K562 (cell line): Measurements from ENCODE around the gene PSMA5. TPM values are rescaled to one million over a fixed set of nuclear protein-coding genes. Genes with fewer than 3 reads are reported as not detected.

ENCODE experiments used
- ARID1B ChIP-seq: fragments of 450-650 bp; IDR thresholded peaks from 2 replicates; pipeline ENCODE4 v1.6.1; 2016; ENCODE audit warnings: antibody characterized with exemption, mild to moderate bottlenecking, inconsistent platforms
- ATF7 ChIP-seq: fragments of 450-650 bp; IDR thresholded peaks from 2 replicates; pipeline ENCODE4 v1.7.1; 2014; ENCODE audit warnings: mild to moderate bottlenecking, moderate library complexity
- BACH1 ChIP-seq: fragments of 200-800 bp; sonication (Bioruptor generic); IDR thresholded peaks from 2 replicates; pipeline ENCODE4 v1.6.1; 2016; ENCODE audit warnings: missing genetic modification characterization, missing compliant biosample characterization
- BRCA1 ChIP-seq, 2 experiments: fragments of 450-650 bp in 1 of 2; sonication (generic) in 1 of 2; formaldehyde crosslinking in 1 of 2; IDR thresholded peaks; 2 replicates each; pipeline versions ENCODE4 v1.5.0 to v1.6.1; 2017 to 2020; ENCODE audit warnings: mild to moderate bottlenecking in 1 of 2, missing genetic modification reagents in 1 of 2
- FOXA3 ChIP-seq, 2 experiments: fragments of 450-650 bp in 1 of 2; sonication (generic) in 1 of 2; formaldehyde crosslinking; IDR thresholded peaks in 1 of 2; conservative IDR thresholded peaks in 1 of 2; 2 replicates each; pipeline versions ENCODE4 v1.4.0 to v1.8.0; 2020 to 2022; ENCODE audit warnings: mild to moderate bottlenecking in 2 of 2, missing genetic modification reagents in 1 of 2
- GTF2E2 ChIP-seq: fragments of 200-800 bp; sonication (Bioruptor generic); IDR thresholded peaks from 2 replicates; pipeline ENCODE4 v1.6.1; 2016; ENCODE audit warnings: missing genetic modification characterization, missing compliant biosample characterization
- HDAC1 ChIP-seq, 2 experiments: fragments of 450-650 bp; IDR thresholded peaks; 2 replicates each; pipeline ENCODE4 v1.6.1; 2016 to 2017; ENCODE audit warnings: inconsistent platforms in 1 of 2, mild to moderate bottlenecking in 1 of 2, moderate library complexity in 1 of 2
- HDAC2 ChIP-seq: fragments of 450-650 bp; IDR thresholded peaks from 2 replicates; pipeline ENCODE4 v1.6.1; 2016; ENCODE audit warnings: mild to moderate bottlenecking
- JUND ChIP-seq, 2 experiments: IDR thresholded peaks; 2 replicates in 1 of 2; 3 replicates in 1 of 2; pipeline ENCODE4 v1.6.1; 2011; ENCODE audit warnings: borderline replicate concordance in 2 of 2, low read depth in 2 of 2, low read length in 2 of 2, improper control_type of control experiment in 1 of 2, missing biosample characterization in 1 of 2, missing genetic modification characterization in 1 of 2, missing genetic modification reagents in 1 of 2
- MTA2 ChIP-seq: fragments of 450-650 bp; IDR thresholded peaks from 2 replicates; pipeline ENCODE4 v1.6.1; 2016; ENCODE audit warnings: low read depth
- NCOA2 ChIP-seq, 2 experiments: fragments of 450-650 bp; IDR thresholded peaks; 2 replicates each; pipeline ENCODE4 v1.6.1; 2018; ENCODE audit warnings: mild to moderate bottlenecking in 2 of 2, moderate library complexity in 1 of 2; ENCODE audit not compliant: partially characterized antibody in 2 of 2
- RFX5 ChIP-seq: IDR thresholded peaks from 2 replicates; pipeline ENCODE4 v1.6.1; 2011; ENCODE audit warnings: low read depth, mild to moderate bottlenecking, improper control_type of control experiment, low read length
- SIN3A ChIP-seq, 2 experiments: fragments of 150-350 bp in 1 of 2; IDR thresholded peaks; 2 replicates each; pipeline ENCODE4 v1.6.1; 2011 to 2016; ENCODE audit warnings: borderline replicate concordance in 2 of 2, low read depth in 2 of 2, low read length in 2 of 2, mild to moderate bottlenecking in 2 of 2, moderate library complexity in 2 of 2; ENCODE audit not compliant: control insufficient read depth in 1 of 2
- SMAD3 ChIP-seq: fragments of 450-650 bp; formaldehyde crosslinking; conservative IDR thresholded peaks from 2 replicates; pipeline ENCODE4 v1.4.0; 2020; ENCODE audit warnings: mild to moderate bottlenecking
- TBP ChIP-seq: optimal IDR thresholded peaks from 2 replicates; pipeline ENCODE3; 2011; ENCODE audit warnings: low read depth, low read length, improper control_type of control experiment
- TEAD1 ChIP-seq, 2 experiments: fragments of 450-650 bp in 1 of 2; sonication (generic) in 1 of 2; formaldehyde crosslinking; IDR thresholded peaks; 2 replicates each; pipeline versions ENCODE4 v1.4.0 to v1.8.0; 2020 to 2022; ENCODE audit warnings: mild to moderate bottlenecking in 2 of 2, missing genetic modification reagents in 1 of 2
- ZFP1 ChIP-seq: fragments of 450-650 bp; formaldehyde crosslinking; IDR thresholded peaks from 2 replicates; pipeline ENCODE4 v1.4.0; 2020; ENCODE audit warnings: mild to moderate bottlenecking, mixed read lengths
- ZNF41 ChIP-seq: fragments of 250-450 bp; sonication (Bioruptor Pico); conservative IDR thresholded peaks from 2 replicates; pipeline ENCODE4 v1.4.0; 2020; ENCODE audit warnings: mild to moderate bottlenecking
- ZNF444 ChIP-seq: fragments of 250-450 bp; sonication (Bioruptor Pico); IDR thresholded peaks from 2 replicates; pipeline ENCODE4 v1.4.0; 2020; ENCODE audit warnings: mild to moderate bottlenecking, moderate library complexity
- polyA plus RNA-seq, 8 experiments: library from polyadenylated mRNA; depleted of rRNA in 4 of 8; stranded (reverse) in 5 of 8; unstranded in 3 of 8; fragments of >200 nt; fragmentation: Nextera tagmentation in 2 of 8; fragmentation: Illumina TruSeq in 1 of 8; extraction: Ambion mirVana in 2 of 8; extraction: Trizol in 1 of 8; gene quantifications; 2 replicates each; pipeline versions ENCODE4 v1.2.1 to v1.2.3, GENCODE V29; 2011 to 2014; ENCODE audit warnings: inconsistent platforms in 1 of 8, missing spikeins in 1 of 8
- total RNA-seq, 7 experiments: library from RNA; depleted of rRNA in 6 of 7; stranded (reverse); fragments of >200 nt in 6 of 7; fragmentation: Illumina TruSeq in 2 of 7; extraction: Trizol in 2 of 7; gene quantifications; 2 replicates each; pipeline versions ENCODE4 v1.2.1 to v1.2.3, GENCODE V29; 2011 to 2021; ENCODE audit warnings: low replicate concordance in 1 of 7
- TF ChIP-seq, protein P1 (sequence below): sonication (generic); formaldehyde crosslinking; IDR thresholded peaks from 2 replicates; pipeline ENCODE4 v1.8.0; 2022; ENCODE audit warnings: mild to moderate bottlenecking, missing genetic modification reagents
- TF ChIP-seq, protein P2 (sequence below), 2 experiments: fragments of 450-650 bp; IDR thresholded peaks; 2 replicates each; pipeline ENCODE4 v1.6.1; 2018; ENCODE audit warnings: mild to moderate bottlenecking in 2 of 2, low read depth in 1 of 2; ENCODE audit not compliant: partially characterized antibody in 2 of 2

PSMA5 gene
- total and polyA plus RNA-seq, 9 of the 15 experiments (the other 6 are each of a cell fraction or from before 2014, with no cell fraction given) = 82.6 to 542 (median 287) TPM

DNA sequence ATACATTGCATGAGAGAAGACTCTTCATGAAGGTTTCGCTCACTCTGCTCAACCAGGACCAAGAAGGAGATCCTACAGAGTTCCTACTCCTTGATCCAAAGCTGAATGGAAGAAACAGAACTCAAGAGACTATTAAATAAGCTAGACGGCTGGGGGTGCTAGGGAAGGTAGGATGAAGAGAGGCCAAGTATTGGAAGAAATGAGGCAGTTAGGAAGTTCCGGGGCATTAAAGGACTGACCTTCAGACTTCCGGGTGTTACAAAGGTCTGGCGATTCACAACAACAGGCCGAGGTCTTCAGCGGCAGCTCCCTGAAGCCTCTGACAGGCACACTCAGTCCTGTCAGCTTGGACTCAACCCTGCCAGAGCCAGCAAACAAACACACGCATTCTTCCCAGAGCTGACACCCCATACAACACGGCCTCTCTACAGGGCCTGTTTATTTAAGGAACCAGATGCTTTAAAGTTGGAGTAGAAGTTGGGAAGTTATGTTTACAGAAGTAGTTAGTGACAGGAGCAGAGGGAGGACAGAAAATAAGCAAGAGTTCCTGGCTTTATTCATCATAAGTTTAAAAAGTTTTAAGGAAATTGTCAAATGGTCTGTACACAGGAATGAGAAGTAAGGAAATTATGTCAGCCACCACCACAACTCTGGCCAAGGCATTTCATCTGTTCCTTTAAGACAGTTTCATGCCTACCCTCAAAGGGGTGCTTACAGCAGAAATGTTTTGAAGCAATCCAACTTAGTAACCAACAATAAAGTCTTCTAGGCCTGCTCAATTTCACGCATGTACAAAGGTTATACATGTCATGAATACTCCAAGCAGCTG, 33.2 kb downstream of the PSMA5 start (continued):
- TF ChIP-seq, protein P1, sequence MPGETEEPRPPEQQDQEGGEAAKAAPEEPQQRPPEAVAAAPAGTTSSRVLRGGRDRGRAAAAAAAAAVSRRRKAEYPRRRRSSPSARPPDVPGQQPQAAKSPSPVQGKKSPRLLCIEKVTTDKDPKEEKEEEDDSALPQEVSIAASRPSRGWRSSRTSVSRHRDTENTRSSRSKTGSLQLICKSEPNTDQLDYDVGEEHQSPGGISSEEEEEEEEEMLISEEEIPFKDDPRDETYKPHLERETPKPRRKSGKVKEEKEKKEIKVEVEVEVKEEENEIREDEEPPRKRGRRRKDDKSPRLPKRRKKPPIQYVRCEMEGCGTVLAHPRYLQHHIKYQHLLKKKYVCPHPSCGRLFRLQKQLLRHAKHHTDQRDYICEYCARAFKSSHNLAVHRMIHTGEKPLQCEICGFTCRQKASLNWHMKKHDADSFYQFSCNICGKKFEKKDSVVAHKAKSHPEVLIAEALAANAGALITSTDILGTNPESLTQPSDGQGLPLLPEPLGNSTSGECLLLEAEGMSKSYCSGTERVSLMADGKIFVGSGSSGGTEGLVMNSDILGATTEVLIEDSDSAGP = no peak
- TF ChIP-seq NCOA2 (IDR thresholded peaks at IDR 0.05; ENCODE audit: partially characterized antibody in 2 of 2) (no peak), HDAC2 (0 out of 2 replicates have a peak, but pooled peaks have one; percentile 38), HDAC1 (IDR thresholded peaks at IDR 0.05) (peak in 1 of 2 experiments; percentile 75; a peak in 2 of 4 replicates), ZNF444 (CRISPR knock-in tag) (no peak), TEAD1 (CRISPR knock-in tag; IDR thresholded peaks at IDR 0.05) (peak in 1 of 2 experiments; percentile 48; a peak in 1 of 4 replicates), SMAD3 (CRISPR knock-in tag) (peak; percentile 53; the same call in 1 of the 2 replicates), GTF2E2 (tag) (0 out of 2 replicates have a peak, but pooled peaks have one; percentile 23), FOXA3 (CRISPR knock-in tag; conservative IDR thresholded peaks at IDR 0.05 in 1 of 2, IDR thresholded peaks at IDR 0.05 in 1 of 2) (peak in 1 of 2 experiments; percentile 45; a peak in 1 of 4 replicates), TBP (peak; percentile 69), ZNF41 (CRISPR knock-in tag) (no peak), JUND (IDR thresholded peaks at IDR 0.05; ENCODE audit: borderline replicate concordance, low read depth, low read length) (peak; percentile 8), JUND (tag; IDR thresholded peaks at IDR 0.05; ENCODE audit: borderline replicate concordance, low read depth, low read length) (peak; percentile 51; the same call in 2 of the 3 replicates), MTA2 (no peak), ARID1B (peak; percentile 38; the same call in 1 of the 2 replicates), BACH1 (tag) (no peak), ATF7 (peak; percentile 42; the same call in 1 of the 2 replicates), ZFP1 (no peak), SIN3A (IDR thresholded peaks at IDR 0.05; ENCODE audit: borderline replicate concordance in 2 of 2, control insufficient read depth in 1 of 2, low read depth in 2 of 2, low read length in 2 of 2) (peak; percentile 68 to 71; a peak in 2 of 4 replicates), RFX5 (no peak), BRCA1 (IDR thresholded peaks at IDR 0.05) (no peak), BRCA1 (CRISPR knock-in tag; IDR thresholded peaks at IDR 0.05) (no peak)
- TF ChIP-seq, protein P2, sequence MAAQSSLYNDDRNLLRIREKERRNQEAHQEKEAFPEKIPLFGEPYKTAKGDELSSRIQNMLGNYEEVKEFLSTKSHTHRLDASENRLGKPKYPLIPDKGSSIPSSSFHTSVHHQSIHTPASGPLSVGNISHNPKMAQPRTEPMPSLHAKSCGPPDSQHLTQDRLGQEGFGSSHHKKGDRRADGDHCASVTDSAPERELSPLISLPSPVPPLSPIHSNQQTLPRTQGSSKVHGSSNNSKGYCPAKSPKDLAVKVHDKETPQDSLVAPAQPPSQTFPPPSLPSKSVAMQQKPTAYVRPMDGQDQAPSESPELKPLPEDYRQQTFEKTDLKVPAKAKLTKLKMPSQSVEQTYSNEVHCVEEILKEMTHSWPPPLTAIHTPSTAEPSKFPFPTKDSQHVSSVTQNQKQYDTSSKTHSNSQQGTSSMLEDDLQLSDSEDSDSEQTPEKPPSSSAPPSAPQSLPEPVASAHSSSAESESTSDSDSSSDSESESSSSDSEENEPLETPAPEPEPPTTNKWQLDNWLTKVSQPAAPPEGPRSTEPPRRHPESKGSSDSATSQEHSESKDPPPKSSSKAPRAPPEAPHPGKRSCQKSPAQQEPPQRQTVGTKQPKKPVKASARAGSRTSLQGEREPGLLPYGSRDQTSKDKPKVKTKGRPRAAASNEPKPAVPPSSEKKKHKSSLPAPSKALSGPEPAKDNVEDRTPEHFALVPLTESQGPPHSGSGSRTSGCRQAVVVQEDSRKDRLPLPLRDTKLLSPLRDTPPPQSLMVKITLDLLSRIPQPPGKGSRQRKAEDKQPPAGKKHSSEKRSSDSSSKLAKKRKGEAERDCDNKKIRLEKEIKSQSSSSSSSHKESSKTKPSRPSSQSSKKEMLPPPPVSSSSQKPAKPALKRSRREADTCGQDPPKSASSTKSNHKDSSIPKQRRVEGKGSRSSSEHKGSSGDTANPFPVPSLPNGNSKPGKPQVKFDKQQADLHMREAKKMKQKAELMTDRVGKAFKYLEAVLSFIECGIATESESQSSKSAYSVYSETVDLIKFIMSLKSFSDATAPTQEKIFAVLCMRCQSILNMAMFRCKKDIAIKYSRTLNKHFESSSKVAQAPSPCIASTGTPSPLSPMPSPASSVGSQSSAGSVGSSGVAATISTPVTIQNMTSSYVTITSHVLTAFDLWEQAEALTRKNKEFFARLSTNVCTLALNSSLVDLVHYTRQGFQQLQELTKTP (IDR thresholded peaks at IDR 0.05; ENCODE audit: low read depth in 1 of 2, partially characterized antibody in 2 of 2) = peak; percentile 55 to 59
